GDM1 (cell line): ENCODE measurements around the gene TACR1.
"Not testable (repeated sequence)": the region's sequence is repeated elsewhere in the genome, so short reads cannot be mapped to it uniquely, and the experiment has no call there.

Experiments
- DNase-seq: peaks from one replicate; lab custom pipeline; 2025; lab: John Stamatoyannopoulos, UW

Gene TACR1

GRCh38 chr2:75146221-75146605 lies 53.1 kb downstream of the TACR1 start:
- not testable (repeated sequence) for DNase-seq

- DNase-seq = no peak
Measured at GRCh38 chr2:75142081-75142480, 57.2 kb downstream of the TACR1 start.

GRCh38 chr2:75140288-75140687 lies 59.0 kb downstream of the TACR1 start:
- DNase-seq = no peak

- DNase-seq = no peak
Measured at GRCh38 chr2:75139171-75139570, 60.1 kb downstream of the TACR1 start.

- no peak for DNase-seq
Measured at GRCh38 chr2:75138528-75138927, 60.8 kb downstream of the TACR1 start.

GRCh38 chr2:75135776-75136400 lies 63.4 kb downstream of the TACR1 start:
- DNase-seq = no peak

- no peak for DNase-seq
Measured at GRCh38 chr2:75134860-75135259, 64.5 kb downstream of the TACR1 start.

GRCh38 chr2:75133621-75134570 lies 65.4 kb downstream of the TACR1 start:
- no peak for DNase-seq

GRCh38 chr2:75130171-75130570 lies 69.1 kb downstream of the TACR1 start:
- no peak for DNase-seq

GRCh38 chr2:75123876-75124275 lies 75.4 kb downstream of the TACR1 start:
- no peak for DNase-seq

GRCh38 chr2:75113231-75113869 lies 86.0 kb downstream of the TACR1 start:
- no peak for DNase-seq

- no peak for DNase-seq
Measured at GRCh38 chr2:75108937-75109482, 90.3 kb downstream of the TACR1 start.

GRCh38 chr2:75102011-75102410 lies 97.3 kb downstream of the TACR1 start:
- DNase-seq = no peak

GRCh38 chr2:75100801-75101151 lies 98.5 kb downstream of the TACR1 start:
- no peak for DNase-seq

GRCh38 chr2:75100011-75100800 lies 99.1 kb downstream of the TACR1 start:
- no peak for DNase-seq

- no peak for DNase-seq
Measured at GRCh38 chr2:75099521-75099922, 99.8 kb downstream of the TACR1 start.

- no peak for DNase-seq
Measured at GRCh38 chr2:75098856-75099255, 100.5 kb downstream of the TACR1 start.

- no peak for DNase-seq
Measured at GRCh38 chr2:75097831-75098230, 101.5 kb downstream of the TACR1 start.

GRCh38 chr2:75094405-75094804 lies 104.9 kb downstream of the TACR1 start:
- no peak for DNase-seq

GRCh38 chr2:75090770-75091515 lies 108.4 kb downstream of the TACR1 start:
- no peak for DNase-seq

- no peak for DNase-seq
Measured at GRCh38 chr2:75089471-75089870, 109.8 kb downstream of the TACR1 start.
